Loucy (cell line): ENCODE measurements around the gene PDE6C.

Experiments used
- H2AFZ ChIP-seq: fragments of 200-600 bp; sonication (generic); 2 replicates; pipeline ENCODE4 v1.6.0; 2016; ENCODE audit warnings: antibody characterized with exemption, mild to moderate bottlenecking, low read length, moderate library complexity
- H3F3A ChIP-seq: fragments of 200-600 bp; 2 replicates; pipeline ENCODE4 v1.6.0; 2016; ENCODE audit warnings: antibody characterized with exemption, low read depth, mild to moderate bottlenecking
- H3K27me3 ChIP-seq: fragments of 200-600 bp; sonication (generic); 2 replicates; pipeline ENCODE4 v1.6.1; 2014; ENCODE audit warnings: low read length, mild to moderate bottlenecking; ENCODE audit not compliant: insufficient read depth, poor library complexity, severe bottlenecking
- H3K36me3 ChIP-seq: fragments of 200-600 bp; sonication (generic); 2 replicates; pipeline ENCODE4 v1.6.1; 2016; ENCODE audit warnings: low read length; ENCODE audit not compliant: insufficient read depth
- H3K4me1 ChIP-seq: fragments of 200-600 bp; sonication (generic); 2 replicates; pipeline ENCODE4 v1.5.1; 2014; ENCODE audit warnings: low read length, mild to moderate bottlenecking; ENCODE audit not compliant: insufficient read depth, poor library complexity, severe bottlenecking
- H3K4me2 ChIP-seq: fragments of 200-600 bp; sonication (generic); 2 replicates; pipeline ENCODE4 v1.6.0; 2014; ENCODE audit warnings: antibody characterized with exemption, low read length, low read depth, mild to moderate bottlenecking; ENCODE audit not compliant: poor library complexity, severe bottlenecking
- H3K4me3 ChIP-seq: fragments of 200-600 bp; sonication (generic); 2 replicates; pipeline ENCODE4 v1.5.1; 2014; ENCODE audit warnings: low read length, mild to moderate bottlenecking, mixed read lengths; ENCODE audit not compliant: poor library complexity, severe bottlenecking
- H3K79me2 ChIP-seq: fragments of 200-600 bp; sonication (generic); 2 replicates; pipeline ENCODE4 v1.6.1; 2014; ENCODE audit warnings: low read length; ENCODE audit not compliant: insufficient read depth
- H3K9ac ChIP-seq: fragments of 200-600 bp; sonication (generic); 2 replicates; pipeline ENCODE4 v1.6.0; 2014; ENCODE audit warnings: mild to moderate bottlenecking, low read depth, low read length, moderate library complexity; ENCODE audit not compliant: poor library complexity, severe bottlenecking
- H3K9me2 ChIP-seq: fragments of 200-600 bp; sonication (generic); replicated peaks from 2 replicates; pipeline ENCODE4 v1.6.1; 2016; ENCODE audit warnings: low read depth, low read length, mixed read lengths
- H3K9me3 ChIP-seq: fragments of 200-600 bp; sonication (generic); 2 replicates; pipeline ENCODE4 v1.6.1; 2014; ENCODE audit warnings: mild to moderate bottlenecking, antibody characterized with exemption, low read length, low read depth; ENCODE audit not compliant: insufficient read depth
- H4K20me1 ChIP-seq: fragments of 200-600 bp; sonication (generic); 2 replicates; pipeline ENCODE4 v1.6.0; 2014; ENCODE audit warnings: antibody characterized with exemption, low read length, mild to moderate bottlenecking; ENCODE audit not compliant: insufficient read depth, poor library complexity, severe bottlenecking
- EZH2phosphoT487 ChIP-seq: fragments of 200-600 bp; IDR thresholded peaks from 2 replicates; pipeline ENCODE4 v1.6.1; 2018; ENCODE audit warnings: antibody characterized with exemption, mild to moderate bottlenecking, moderate library complexity, borderline replicate concordance
- TF ChIP-seq, protein P1 (sequence below): fragments of 200-600 bp; sonication (generic); conservative IDR thresholded peaks from 2 replicates; pipeline ENCODE4 v1.5.1; 2014; ENCODE audit warnings: mild to moderate bottlenecking, antibody characterized with exemption, low read length

PDE6C gene

DNA sequence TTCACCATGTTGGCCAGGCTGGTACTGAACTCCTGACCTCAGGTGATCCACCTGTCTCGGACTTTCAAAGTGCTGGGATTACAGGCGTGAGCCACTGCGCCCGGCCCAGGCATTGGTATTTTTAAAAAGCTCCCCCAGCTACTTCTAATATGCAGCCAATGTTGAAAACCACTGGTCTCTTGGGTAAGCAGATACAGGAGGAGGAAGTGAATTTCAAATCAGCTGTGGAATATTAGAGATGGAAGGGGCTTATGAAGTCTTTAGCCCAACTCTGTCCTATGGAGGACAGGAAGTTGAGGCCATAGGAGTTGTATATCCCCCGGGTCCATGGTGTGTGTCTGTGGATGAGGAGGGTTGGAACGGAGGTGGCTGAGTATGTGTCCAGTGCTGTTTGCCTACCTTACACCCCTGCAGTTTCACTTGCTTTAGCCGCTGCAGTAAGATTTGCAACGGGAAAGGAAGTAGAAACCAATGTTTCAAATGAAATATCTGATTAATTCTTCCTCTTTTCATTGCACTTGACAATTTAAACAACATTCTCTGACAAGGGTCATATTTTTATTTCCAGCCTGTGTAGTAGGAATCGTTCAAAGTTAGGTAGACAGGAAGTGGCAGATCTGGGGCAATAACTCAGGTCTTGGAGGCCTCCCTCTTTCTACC is 3.4 kb downstream of the PDE6C start:
- Histone ChIP-seq H3K4me2 (no peak overlapping the region), H3K79me2 (no peaks in the 10 kb centered on the region), H3K27me3 (no peaks in the 10 kb centered on the region), H3K4me3 (no peak overlapping the region), H4K20me1 (no peaks in the 10 kb centered on the region), H3K4me1 (no peaks in the 10 kb centered on the region), H3F3A (no peaks in the 10 kb centered on the region), H3K9me3 (no peaks in the 10 kb centered on the region), H3K9me2 (no peaks in the 10 kb centered on the region), H2AFZ (no peak overlapping the region), H3K36me3 (no peaks in the 10 kb centered on the region), H3K9ac (no peak overlapping the region)
- TF ChIP-seq, protein P1, sequence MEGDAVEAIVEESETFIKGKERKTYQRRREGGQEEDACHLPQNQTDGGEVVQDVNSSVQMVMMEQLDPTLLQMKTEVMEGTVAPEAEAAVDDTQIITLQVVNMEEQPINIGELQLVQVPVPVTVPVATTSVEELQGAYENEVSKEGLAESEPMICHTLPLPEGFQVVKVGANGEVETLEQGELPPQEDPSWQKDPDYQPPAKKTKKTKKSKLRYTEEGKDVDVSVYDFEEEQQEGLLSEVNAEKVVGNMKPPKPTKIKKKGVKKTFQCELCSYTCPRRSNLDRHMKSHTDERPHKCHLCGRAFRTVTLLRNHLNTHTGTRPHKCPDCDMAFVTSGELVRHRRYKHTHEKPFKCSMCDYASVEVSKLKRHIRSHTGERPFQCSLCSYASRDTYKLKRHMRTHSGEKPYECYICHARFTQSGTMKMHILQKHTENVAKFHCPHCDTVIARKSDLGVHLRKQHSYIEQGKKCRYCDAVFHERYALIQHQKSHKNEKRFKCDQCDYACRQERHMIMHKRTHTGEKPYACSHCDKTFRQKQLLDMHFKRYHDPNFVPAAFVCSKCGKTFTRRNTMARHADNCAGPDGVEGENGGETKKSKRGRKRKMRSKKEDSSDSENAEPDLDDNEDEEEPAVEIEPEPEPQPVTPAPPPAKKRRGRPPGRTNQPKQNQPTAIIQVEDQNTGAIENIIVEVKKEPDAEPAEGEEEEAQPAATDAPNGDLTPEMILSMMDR: no peak
- TF ChIP-seq EZH2phosphoT487: no peak

DNA sequence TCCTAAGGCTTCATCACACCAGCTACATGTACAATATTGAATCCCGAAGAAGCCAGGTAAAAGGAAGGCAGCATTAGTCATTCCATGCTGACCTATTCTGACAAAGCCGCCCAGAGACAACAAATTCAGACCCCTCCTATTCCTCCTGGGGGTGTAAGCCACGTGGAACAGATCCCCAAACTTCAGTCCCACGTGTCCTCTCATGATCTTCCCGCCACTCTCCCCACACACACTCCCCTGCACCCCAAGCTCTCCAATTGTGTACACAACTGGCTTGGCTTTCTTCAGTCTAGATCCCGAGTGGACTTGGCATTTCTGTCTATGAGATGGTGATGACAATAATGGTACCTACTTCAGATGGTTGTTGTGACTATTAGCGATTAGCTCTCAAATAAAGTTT is 8.6 kb downstream of the PDE6C start:
- no peak overlapping the region for H2AFZ ChIP-seq
- no peak overlapping the region for H3K9ac ChIP-seq
- no peaks in the 10 kb centered on the region for H3K9me3 ChIP-seq
- no peaks in the 10 kb centered on the region for H3K27me3 ChIP-seq
- no peaks in the 10 kb centered on the region for H3K4me1 ChIP-seq
- H3K36me3 ChIP-seq: no peaks in the 10 kb centered on the region
- no peaks in the 10 kb centered on the region for H3F3A ChIP-seq
- H3K4me3 ChIP-seq: no peak overlapping the region
- H3K79me2 ChIP-seq: no peaks in the 10 kb centered on the region
- H4K20me1 ChIP-seq: no peaks in the 10 kb centered on the region
- no peak for TF ChIP-seq EZH2phosphoT487
- TF ChIP-seq, protein P1: no peak
- H3K4me2 ChIP-seq: no peak overlapping the region
- no peaks in the 10 kb centered on the region for H3K9me2 ChIP-seq

DNA sequence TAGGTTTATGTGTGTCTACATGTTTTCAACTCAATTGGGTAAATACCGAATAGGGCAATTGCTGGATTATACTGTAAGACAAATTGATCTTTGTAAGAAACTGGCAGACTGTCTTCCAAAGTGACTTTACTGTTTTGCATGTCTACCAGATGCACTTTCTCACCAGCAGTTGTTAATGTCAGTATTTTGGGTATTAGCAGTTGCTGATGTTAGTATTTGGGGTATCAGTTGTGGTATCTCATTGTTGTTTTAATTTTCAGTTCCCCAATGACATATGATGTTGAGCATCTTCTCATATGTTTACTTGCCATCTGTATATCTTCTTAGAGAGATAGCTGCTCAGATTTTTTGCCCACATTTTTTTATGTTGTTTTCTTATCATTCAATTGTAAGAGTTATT is 10.6 kb downstream of the PDE6C start:
- no peaks in the 10 kb centered on the region for H4K20me1 ChIP-seq
- no peaks in the 10 kb centered on the region for H3K27me3 ChIP-seq
- H3K4me1 ChIP-seq: no peaks in the 10 kb centered on the region
- no peak overlapping the region for H3K4me3 ChIP-seq
- H2AFZ ChIP-seq: no peak overlapping the region
- TF ChIP-seq, protein P1: no peak
- TF ChIP-seq EZH2phosphoT487: no peak
- H3K36me3 ChIP-seq: no peaks in the 10 kb centered on the region
- no peaks in the 10 kb centered on the region for H3K9me2 ChIP-seq
- H3K9ac ChIP-seq: no peak overlapping the region
- H3F3A ChIP-seq: no peaks in the 10 kb centered on the region
- H3K9me3 ChIP-seq: no peaks in the 10 kb centered on the region
- no peaks in the 10 kb centered on the region for H3K79me2 ChIP-seq
- no peak overlapping the region for H3K4me2 ChIP-seq
